Activated naive CD8-positive, alpha-beta T cell (primary cell): ENCODE data around the gene CSK.
A peak's percentile ranks its signal among the peaks of the same experiment; 100 is the strongest.
"Not testable (repeated sequence)": the region's sequence is repeated elsewhere in the genome, so short reads cannot be mapped to it uniquely, and the experiment has no call there.

Experiments
- H3K27ac Mint-ChIP-seq: one replicate; pipeline ENCODE4 v1.8.0; 2021; ENCODE audit warnings: mixed read lengths
- H3K27me3 Mint-ChIP-seq: one replicate; pipeline ENCODE4 v1.8.0; 2021; ENCODE audit warnings: mixed read lengths
- H3K36me3 Mint-ChIP-seq: one replicate; pipeline ENCODE4 v1.8.0; 2021; ENCODE audit warnings: mixed read lengths
- H3K4me1 Mint-ChIP-seq: one replicate; pipeline ENCODE4 v1.8.0; 2021; ENCODE audit warnings: low read depth, mixed read lengths
- H3K4me3 Mint-ChIP-seq: one replicate; pipeline ENCODE4 v1.8.0; 2021; ENCODE audit warnings: mild to moderate bottlenecking, mixed read lengths
- H3K9me3 Mint-ChIP-seq: one replicate; pipeline ENCODE4 v1.8.0; 2021; ENCODE audit warnings: low read depth, mixed read lengths

Gene CSK

GRCh38 chr15:74781431-74782258 lies at the start of gene CSK:
CSK (plus strand) TSS chr15:74782080; CDS start chr15:74798298, 16,218 bp downstream.
- Mint-ChIP-seq H3K27me3 (no peaks in the 10 kb centered on the region), H3K4me1 (peaks cover 63% of the 10 kb centered on the region), H3K4me3 (peak within 1 kb of the TSS; percentile 93), H3K36me3 (no peaks in the 10 kb centered on the region), H3K9me3 (no peaks in the 10 kb centered on the region), H3K27ac (peak within 1 kb of the TSS; percentile 97)

DNA sequence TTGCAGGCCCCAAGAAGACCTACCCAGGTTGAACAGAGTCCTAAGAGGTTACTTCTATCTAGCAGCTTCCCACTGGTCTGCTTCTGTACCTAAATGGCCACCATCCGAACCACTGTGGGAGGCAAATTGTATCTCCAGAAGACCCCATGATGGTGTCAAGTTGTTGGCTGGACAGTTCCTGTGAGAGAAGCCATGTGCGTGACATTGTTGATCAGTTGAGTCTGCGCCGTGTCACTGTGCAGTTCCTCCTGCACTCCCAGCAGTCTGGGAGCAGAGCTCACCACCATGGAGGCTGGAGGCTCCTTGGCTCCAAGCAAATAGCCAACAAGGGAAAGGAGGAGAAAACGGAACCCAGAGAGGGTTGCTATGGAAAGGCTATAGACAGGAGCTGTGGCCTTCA lies 49.0 kb upstream of the CSK start:
- H3K27ac Mint-ChIP-seq: no peak overlapping the region
- no peaks in the 10 kb centered on the region for H3K4me1 Mint-ChIP-seq
- H3K9me3 Mint-ChIP-seq: no peaks in the 10 kb centered on the region
- no peak overlapping the region for H3K4me3 Mint-ChIP-seq
- H3K36me3 Mint-ChIP-seq: no peaks in the 10 kb centered on the region
- peaks cover 16% of the 10 kb centered on the region for H3K27me3 Mint-ChIP-seq

- Mint-ChIP-seq H3K36me3 (peaks cover 3% of the 10 kb centered on the region), H3K27ac (no peak overlapping the region), H3K4me3 (no peak overlapping the region), H3K9me3 (no peaks in the 10 kb centered on the region), H3K27me3 (peaks cover 16% of the 10 kb centered on the region), H3K4me1 (peaks cover 4% of the 10 kb centered on the region)
Measured at GRCh38 chr15:74733269-74733668, 48.6 kb upstream of the CSK start.

- Mint-ChIP-seq H3K27me3 (peaks cover 16% of the 10 kb centered on the region), H3K4me3 (no peak overlapping the region), H3K27ac (no peak overlapping the region), H3K9me3 (no peaks in the 10 kb centered on the region), H3K36me3 (peaks cover 3% of the 10 kb centered on the region), H3K4me1 (peaks cover 6% of the 10 kb centered on the region)
Measured at GRCh38 chr15:74735305-74735704, 46.6 kb upstream of the CSK start.

DNA sequence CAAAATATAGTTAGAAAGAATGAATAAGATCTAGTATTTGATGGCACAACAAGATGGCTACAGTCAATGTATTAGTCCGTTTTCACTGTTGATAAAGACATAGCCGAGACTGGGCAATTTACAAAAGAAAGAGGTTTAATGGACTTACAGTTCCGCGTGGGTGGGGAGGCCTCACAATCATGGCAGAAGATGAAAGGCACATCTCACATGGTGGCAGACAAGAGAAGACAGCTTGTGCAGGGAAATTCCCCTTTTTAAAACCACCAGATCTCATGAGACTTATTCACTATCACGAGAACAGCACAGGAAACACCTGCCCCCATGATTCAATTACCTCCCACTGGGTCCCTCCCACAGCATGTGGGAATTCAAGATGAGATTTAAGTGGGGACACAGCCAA lies 43.6 kb upstream of the CSK start:
- not testable (repeated sequence) for H3K27me3 Mint-ChIP-seq, H3K36me3 Mint-ChIP-seq, H3K27ac Mint-ChIP-seq

GRCh38 chr15:74742422-74742821 lies 39.5 kb upstream of the CSK start:
- H3K36me3 Mint-ChIP-seq: peaks cover 4% of the 10 kb centered on the region
- H3K9me3 Mint-ChIP-seq: no peaks in the 10 kb centered on the region
- peaks cover 6% of the 10 kb centered on the region for H3K4me1 Mint-ChIP-seq
- H3K27me3 Mint-ChIP-seq: no peaks in the 10 kb centered on the region
- H3K27ac Mint-ChIP-seq: no peak overlapping the region
- H3K4me3 Mint-ChIP-seq: no peak overlapping the region

More for the DNA sequence above, 43.6 kb upstream of the CSK start:
- H3K4me3 Mint-ChIP-seq, H3K4me1 Mint-ChIP-seq, H3K9me3 Mint-ChIP-seq: not testable (repeated sequence)

DNA sequence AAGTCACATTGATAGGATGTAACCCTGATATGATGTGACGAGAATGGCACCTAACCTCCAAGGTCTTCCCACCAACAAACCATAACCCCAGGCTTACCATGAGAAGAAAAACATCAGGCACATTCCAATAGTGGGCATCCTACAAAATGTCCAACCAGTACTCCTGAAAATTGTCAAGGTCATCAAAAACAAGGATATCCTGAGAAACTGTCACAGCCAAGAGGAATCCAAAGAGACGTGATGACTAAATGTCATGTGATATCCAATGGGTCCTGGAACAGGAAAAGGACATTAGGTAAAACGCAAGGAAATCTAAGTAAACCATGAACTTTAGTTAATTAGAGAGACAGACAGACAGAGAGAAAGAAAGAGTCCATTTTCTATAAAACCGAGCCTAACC lies 35.5 kb upstream of the CSK start:
- no peaks in the 10 kb centered on the region for H3K9me3 Mint-ChIP-seq
- H3K4me3 Mint-ChIP-seq: no peak overlapping the region
- no peaks in the 10 kb centered on the region for H3K4me1 Mint-ChIP-seq
- no peak overlapping the region for H3K27ac Mint-ChIP-seq
- H3K36me3 Mint-ChIP-seq: peaks cover 2% of the 10 kb centered on the region
- H3K27me3 Mint-ChIP-seq: no peaks in the 10 kb centered on the region

DNA sequence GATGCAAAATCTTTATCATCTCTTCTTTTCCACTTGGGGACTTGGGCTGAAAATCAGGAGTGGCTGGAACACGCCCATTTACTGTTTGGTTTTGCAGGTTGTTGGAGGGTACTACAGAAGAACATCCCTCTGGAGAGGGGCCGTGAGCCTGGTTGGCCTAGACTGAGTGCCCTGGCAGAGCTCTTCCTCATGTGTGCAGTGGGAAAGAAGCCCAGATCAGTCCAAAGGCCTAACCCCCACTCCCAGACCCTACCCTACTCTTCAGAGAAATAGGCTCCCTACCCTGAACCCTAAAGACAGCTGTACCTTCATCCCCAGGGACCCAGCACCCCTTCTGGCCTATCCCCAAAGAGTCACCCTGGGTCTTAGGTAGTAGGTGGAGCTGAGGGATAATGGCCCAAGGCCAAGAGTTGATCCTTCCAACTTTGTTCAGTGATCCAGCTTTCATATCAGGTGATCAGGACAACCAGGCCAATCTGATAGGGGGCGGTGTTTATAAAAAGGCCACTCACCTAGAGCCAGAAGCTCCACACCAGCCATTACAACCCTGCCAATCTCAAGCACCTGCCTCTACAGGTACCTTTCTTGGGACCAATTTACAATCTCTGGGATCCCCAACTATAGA lies 33.4 kb upstream of the CSK start, which contains the start of gene CYP1A2:
Gene CYP1A2, plus strand, starts transcription at position 524 of the 625 bp plus-strand sequence. CDS start 894 bp downstream, outside the sequence.
- no peak within 1 kb of the TSS for H3K27ac Mint-ChIP-seq
- peaks cover 2% of the 10 kb centered on the region for H3K36me3 Mint-ChIP-seq
- H3K27me3 Mint-ChIP-seq: no peaks in the 10 kb centered on the region
- H3K9me3 Mint-ChIP-seq: no peaks in the 10 kb centered on the region
- no peaks in the 10 kb centered on the region for H3K4me1 Mint-ChIP-seq
- H3K4me3 Mint-ChIP-seq: no peak within 1 kb of the TSS

DNA sequence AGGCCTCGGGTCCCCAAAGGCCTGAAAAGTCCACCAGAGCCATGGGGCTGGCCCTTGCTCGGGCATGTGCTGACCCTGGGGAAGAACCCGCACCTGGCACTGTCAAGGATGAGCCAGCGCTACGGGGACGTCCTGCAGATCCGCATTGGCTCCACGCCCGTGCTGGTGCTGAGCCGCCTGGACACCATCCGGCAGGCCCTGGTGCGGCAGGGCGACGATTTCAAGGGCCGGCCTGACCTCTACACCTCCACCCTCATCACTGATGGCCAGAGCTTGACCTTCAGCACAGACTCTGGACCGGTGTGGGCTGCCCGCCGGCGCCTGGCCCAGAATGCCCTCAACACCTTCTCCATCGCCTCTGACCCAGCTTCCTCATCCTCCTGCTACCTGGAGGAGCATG lies 32.0 kb upstream of the CSK start:
- H3K9me3 Mint-ChIP-seq: no peaks in the 10 kb centered on the region
- no peak overlapping the region for H3K27ac Mint-ChIP-seq
- H3K4me3 Mint-ChIP-seq: no peak overlapping the region
- no peaks in the 10 kb centered on the region for H3K27me3 Mint-ChIP-seq
- H3K36me3 Mint-ChIP-seq: peaks cover 2% of the 10 kb centered on the region
- no peaks in the 10 kb centered on the region for H3K4me1 Mint-ChIP-seq

DNA sequence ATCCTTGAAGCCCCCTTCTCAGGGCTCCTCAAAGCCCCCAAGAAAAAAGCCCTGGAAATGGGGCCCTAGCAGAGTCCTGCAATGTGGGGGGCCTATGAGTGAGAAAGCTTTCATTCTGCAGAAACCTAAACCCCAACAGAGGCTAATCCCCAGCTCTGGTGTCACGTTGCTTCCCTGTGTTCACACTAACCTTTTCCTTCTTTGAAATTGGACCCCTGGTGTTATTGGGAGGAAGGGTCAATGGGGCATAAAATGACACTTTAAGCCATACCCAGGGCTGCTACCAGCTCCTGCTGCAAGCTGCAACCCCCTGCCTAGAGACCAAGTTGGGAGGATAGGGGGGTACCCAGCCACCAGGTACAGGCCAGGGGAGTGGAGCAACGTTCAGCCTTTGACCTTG lies 31.1 kb upstream of the CSK start:
- Mint-ChIP-seq H3K4me3 (no peak overlapping the region), H3K36me3 (peaks cover 2% of the 10 kb centered on the region), H3K4me1 (no peaks in the 10 kb centered on the region), H3K27me3 (no peaks in the 10 kb centered on the region), H3K9me3 (no peaks in the 10 kb centered on the region), H3K27ac (no peak overlapping the region)

DNA sequence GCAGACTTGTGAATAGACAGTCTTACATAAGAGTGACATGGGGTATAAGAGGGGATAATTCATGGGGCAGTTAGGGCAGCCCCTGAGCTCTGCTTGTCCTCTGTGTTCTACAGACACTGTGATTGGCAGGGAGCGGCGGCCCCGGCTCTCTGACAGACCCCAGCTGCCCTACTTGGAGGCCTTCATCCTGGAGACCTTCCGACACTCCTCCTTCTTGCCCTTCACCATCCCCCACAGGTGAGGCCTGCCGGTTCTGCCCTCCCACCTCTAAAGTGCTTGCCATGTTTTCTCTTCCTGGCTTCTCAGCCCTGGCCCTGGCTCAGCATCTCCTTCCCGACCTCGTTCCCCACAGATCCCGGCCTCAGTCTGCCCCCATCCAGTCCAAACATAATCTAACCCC lies 29.9 kb upstream of the CSK start:
- no peaks in the 10 kb centered on the region for H3K27me3 Mint-ChIP-seq
- H3K36me3 Mint-ChIP-seq: no peaks in the 10 kb centered on the region
- no peak overlapping the region for H3K27ac Mint-ChIP-seq
- H3K9me3 Mint-ChIP-seq: no peaks in the 10 kb centered on the region
- no peaks in the 10 kb centered on the region for H3K4me1 Mint-ChIP-seq
- H3K4me3 Mint-ChIP-seq: no peak overlapping the region

- H3K4me3 Mint-ChIP-seq: no peak overlapping the region
- no peak overlapping the region for H3K27ac Mint-ChIP-seq
Measured at GRCh38 chr15:74752531-74752930, 29.3 kb upstream of the CSK start.

DNA sequence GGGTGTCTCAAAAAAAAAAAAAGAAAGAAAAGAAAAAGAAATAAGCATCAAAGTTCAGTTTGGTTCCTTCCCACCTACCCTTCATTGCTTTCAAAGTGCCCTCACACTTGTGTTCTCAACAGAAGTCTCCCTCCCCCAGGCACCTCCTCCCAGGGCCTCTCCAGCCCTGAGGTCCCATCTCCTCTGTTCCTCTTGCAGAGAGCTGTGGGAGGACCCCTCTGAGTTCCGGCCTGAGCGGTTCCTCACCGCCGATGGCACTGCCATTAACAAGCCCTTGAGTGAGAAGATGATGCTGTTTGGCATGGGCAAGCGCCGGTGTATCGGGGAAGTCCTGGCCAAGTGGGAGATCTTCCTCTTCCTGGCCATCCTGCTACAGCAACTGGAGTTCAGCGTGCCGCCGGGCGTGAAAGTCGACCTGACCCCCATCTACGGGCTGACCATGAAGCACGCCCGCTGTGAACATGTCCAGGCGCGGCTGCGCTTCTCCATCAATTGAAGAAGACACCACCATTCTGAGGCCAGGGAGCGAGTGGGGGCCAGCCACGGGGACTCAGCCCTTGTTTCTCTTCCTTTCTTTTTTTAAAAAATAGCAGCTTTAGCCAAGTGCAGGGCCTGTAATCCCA lies 27.2 kb upstream of the CSK start:
- Mint-ChIP-seq H3K27ac (no peak overlapping the region), H3K27me3 (no peaks in the 10 kb centered on the region), H3K4me1 (no peaks in the 10 kb centered on the region), H3K9me3 (no peaks in the 10 kb centered on the region), H3K4me3 (no peak overlapping the region), H3K36me3 (no peaks in the 10 kb centered on the region)

More at GRCh38 chr15:74752531-74752930, 29.3 kb upstream of the CSK start:
- Mint-ChIP-seq H3K9me3 (no peaks in the 10 kb centered on the region), H3K4me1 (no peaks in the 10 kb centered on the region), H3K27me3 (no peaks in the 10 kb centered on the region), H3K36me3 (no peaks in the 10 kb centered on the region)

GRCh38 chr15:74758736-74759135 lies 23.1 kb upstream of the CSK start:
- Mint-ChIP-seq H3K4me3 (no peak overlapping the region), H3K27ac (no peak overlapping the region), H3K4me1 (peaks cover 5% of the 10 kb centered on the region), H3K9me3 (no peaks in the 10 kb centered on the region), H3K27me3 (no peaks in the 10 kb centered on the region), H3K36me3 (no peaks in the 10 kb centered on the region)

DNA sequence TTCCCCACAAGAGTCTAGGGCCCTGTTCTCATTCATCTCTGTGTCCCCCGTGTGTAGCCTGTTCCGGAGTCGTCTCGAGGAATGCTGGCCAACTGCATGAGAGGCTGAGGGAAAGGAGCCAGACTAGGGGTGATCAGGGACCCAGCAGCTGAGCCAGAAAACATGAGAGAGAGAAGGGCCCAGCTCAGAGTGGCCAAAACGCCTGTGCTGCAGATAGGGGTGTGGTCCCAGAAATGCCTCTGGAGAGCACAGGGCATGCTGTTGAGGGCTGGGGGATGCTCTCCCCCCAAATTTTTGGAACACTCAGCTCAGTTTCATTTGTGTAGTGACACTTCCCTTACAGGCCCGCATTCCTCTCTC lies 19.1 kb upstream of the CSK start:
- Mint-ChIP-seq H3K9me3 (no peaks in the 10 kb centered on the region), H3K4me3 (no peak overlapping the region), H3K27ac (peak overlapping the region; percentile 28), H3K27me3 (no peaks in the 10 kb centered on the region), H3K36me3 (no peaks in the 10 kb centered on the region), H3K4me1 (peaks cover 5% of the 10 kb centered on the region)
